H1 (cell line): ENCODE measurements around the gene LYPD4. TPM values are rescaled to one million over a fixed set of nuclear protein-coding genes. Genes with fewer than 3 reads are reported as not detected.

ENCODE experiments used
- CTCF ChIA-PET: fragments of 300-600 bp; sonication (Branson Sonifier 250); formaldehyde crosslinking; loops from one replicate; lab custom pipeline; 2021; ENCODE audit not compliant: partially characterized antibody; lab: Charles Lee
- POLR2A ChIA-PET: fragments of 300-600 bp; sonication (Branson Sonifier 250); formaldehyde crosslinking; loops from one replicate; lab custom pipeline; 2021; ENCODE audit warnings: inconsistent platforms; ENCODE audit not compliant: partially characterized antibody; lab: Charles Lee
- DNase-seq, 2 experiments: peaks; one replicate each; pipeline versions ENCODE4 v3.0.0 to v3.0.0-alpha.2; 2010 to 2022; ENCODE audit warnings: low spot score in 2 of 2, low read depth in 1 of 2, mixed read lengths in 1 of 2
- FAIRE-seq: peaks from 2 replicates; lab custom pipeline; 2011; peaks lifted over from hg19 to GRCh38; lab: Jason Lieb, UNC
- H2AFZ ChIP-seq: 2 replicates; pipeline ENCODE4 v1.8.1; 2012; ENCODE audit warnings: low read length, inconsistent platforms
- H2AK5ac ChIP-seq: 2 replicates; pipeline ENCODE4 v1.6.1; 2013; ENCODE audit warnings: low read depth, low read length
- H2BK120ac ChIP-seq: replicated peaks from 2 replicates; pipeline ENCODE3; 2013; ENCODE audit warnings: low read depth, low read length, inconsistent platforms
- H2BK12ac ChIP-seq: 2 replicates; pipeline ENCODE4 v1.6.1; 2013; ENCODE audit warnings: low read depth, low read length
- H2BK15ac ChIP-seq: 2 replicates; pipeline ENCODE4 v1.6.1; 2013; ENCODE audit warnings: low read length
- H2BK20ac ChIP-seq: 2 replicates; pipeline ENCODE4 v1.6.1; 2013; ENCODE audit warnings: low read length
- H2BK5ac ChIP-seq: 2 replicates; pipeline ENCODE4 v1.6.1; 2013; ENCODE audit warnings: low read depth, low read length
- H3K14ac ChIP-seq: 2 replicates; pipeline ENCODE4 v1.6.1; 2013; ENCODE audit warnings: inconsistent platforms; ENCODE audit not compliant: insufficient read length
- H3K18ac ChIP-seq: 2 replicates; pipeline ENCODE4 v1.6.1; 2013; ENCODE audit warnings: low read length; ENCODE audit errors: extremely low read depth
- H3K23ac ChIP-seq: 2 replicates; pipeline ENCODE4 v1.6.1; 2013; ENCODE audit warnings: inconsistent platforms; ENCODE audit not compliant: insufficient read length
- H3K23me2 ChIP-seq: 2 replicates; pipeline ENCODE4 v1.6.1; 2013; ENCODE audit warnings: low read depth, low read length
- H3K27ac ChIP-seq: 2 replicates; pipeline ENCODE4 v1.6.1; 2011; ENCODE audit warnings: low read depth, low read length, inconsistent platforms
- H3K27me3 ChIP-seq, 4 experiments: replicated peaks in 1 of 4; 1 replicate in 1 of 4; 2 replicates in 3 of 4; pipeline versions ENCODE4 v1.6.1 to v1.8.1; 2011 to 2013; ENCODE audit warnings: low read length in 3 of 4, mild to moderate bottlenecking in 3 of 4, inconsistent platforms in 2 of 4, mixed read lengths in 2 of 4, moderate library complexity in 1 of 4; ENCODE audit not compliant: control insufficient read depth in 3 of 4, insufficient read depth in 3 of 4; ENCODE audit errors: extremely low read depth in 1 of 4
- H3K36me3 ChIP-seq, 4 experiments: 2 replicates each; pipeline versions ENCODE4 v1.6.1 to v1.8.1; 2011 to 2013; ENCODE audit warnings: mild to moderate bottlenecking in 4 of 4, low read length in 3 of 4, moderate library complexity in 2 of 4, control low read depth in 1 of 4, inconsistent platforms in 1 of 4; ENCODE audit not compliant: insufficient read depth in 4 of 4, control insufficient read depth in 2 of 4
- H3K4ac ChIP-seq: replicated peaks from 2 replicates; pipeline ENCODE3; 2013; ENCODE audit warnings: low read length, low read depth, mixed read lengths, inconsistent platforms; ENCODE audit not compliant: insufficient read length
- H3K4me1 ChIP-seq, 4 experiments: replicated peaks in 1 of 4; 1 replicate in 1 of 4; 2 replicates in 3 of 4; pipeline versions ENCODE4 v1.6.1 to v1.8.1; 2011 to 2013; ENCODE audit warnings: low read length in 3 of 4, inconsistent platforms in 2 of 4, mixed read lengths in 1 of 4; ENCODE audit not compliant: insufficient read depth in 4 of 4, control insufficient read depth in 3 of 4
- H3K4me2 ChIP-seq, 2 experiments: 2 replicates each; pipeline versions ENCODE4 v1.6.1 to v1.8.1; 2011 to 2013; ENCODE audit warnings: low read depth in 2 of 2, low read length in 2 of 2, control low read depth in 1 of 2, inconsistent platforms in 1 of 2, mild to moderate bottlenecking in 1 of 2; ENCODE audit not compliant: insufficient read depth in 1 of 2
- H3K4me3 ChIP-seq, 4 experiments: fragments of 200-600, 300-600 bp in 1 of 4; sonication (generic), shearing (Covaris generic), sonication (Bioruptor Twin) in 1 of 4; 2 replicates each; pipeline versions ENCODE4 v1.5.1 to v1.8.1; 2011 to 2016; ENCODE audit warnings: low read length in 4 of 4, low read depth in 3 of 4, control low read depth in 2 of 4, inconsistent platforms in 2 of 4, mild to moderate bottlenecking in 2 of 4, mixed read lengths in 1 of 4, moderate library complexity in 1 of 4; ENCODE audit not compliant: insufficient read depth in 2 of 4; ENCODE audit errors: extremely low read depth in 1 of 4
- H3K56ac ChIP-seq: replicated peaks from 2 replicates; pipeline ENCODE3; 2013; ENCODE audit warnings: low read depth, mild to moderate bottlenecking, mixed read lengths, low read length, inconsistent platforms; ENCODE audit not compliant: insufficient read length
- H3K79me1 ChIP-seq: 2 replicates; pipeline ENCODE4 v1.6.1; 2013; ENCODE audit warnings: low read depth, low read length, control low read depth
- H3K79me2 ChIP-seq, 2 experiments: 2 replicates each; pipeline versions ENCODE4 v1.6.1 to v1.8.1; 2012 to 2013; ENCODE audit warnings: low read length in 2 of 2, mild to moderate bottlenecking in 2 of 2, inconsistent platforms in 1 of 2; ENCODE audit not compliant: insufficient read depth in 2 of 2, control insufficient read depth in 1 of 2
- H3K9ac ChIP-seq, 4 experiments: replicated peaks in 1 of 4; 1 replicate in 1 of 4; 2 replicates in 3 of 4; pipeline versions ENCODE4 v1.6.1 to v1.8.1; 2011 to 2013; ENCODE audit warnings: low read depth in 3 of 4, low read length in 3 of 4, control low read depth in 2 of 4, mild to moderate bottlenecking in 2 of 4, moderate library complexity in 2 of 4, inconsistent platforms in 1 of 4; ENCODE audit errors: extremely low read depth in 1 of 4
- H3K9me3 ChIP-seq, 2 experiments: 2 replicates each; pipeline versions ENCODE4 v1.6.1 to v1.8.1; 2012 to 2013; ENCODE audit warnings: mild to moderate bottlenecking in 2 of 2, moderate library complexity in 2 of 2, control low read depth in 1 of 2, inconsistent platforms in 1 of 2, low read depth in 1 of 2, low read length in 1 of 2, mixed read lengths in 1 of 2; ENCODE audit not compliant: insufficient read depth in 2 of 2
- H4K20me1 ChIP-seq, 2 experiments: replicated peaks in 1 of 2; 2 replicates each; pipeline versions ENCODE3 to v1.8.1; 2011 to 2013; ENCODE audit warnings: inconsistent platforms in 2 of 2, low read length in 2 of 2, mild to moderate bottlenecking in 1 of 2; ENCODE audit not compliant: insufficient read depth in 2 of 2, control insufficient read depth in 1 of 2
- H4K5ac ChIP-seq: 2 replicates; pipeline ENCODE4 v1.6.1; 2013; ENCODE audit warnings: low read length, low read depth, mixed read lengths, inconsistent platforms; ENCODE audit not compliant: insufficient read length
- H4K8ac ChIP-seq: 2 replicates; pipeline ENCODE4 v1.8.0; 2013; ENCODE audit warnings: mild to moderate bottlenecking, moderate library complexity, low read length, inconsistent platforms; ENCODE audit not compliant: insufficient read depth; ENCODE audit errors: extremely low read depth
- H4K91ac ChIP-seq: replicated peaks from 2 replicates; pipeline ENCODE3; 2013; ENCODE audit warnings: low read length, mixed read lengths, inconsistent platforms; ENCODE audit not compliant: insufficient read length
- CBX8 ChIP-seq: fragments of 300-800, 300-1000 bp; sonication (generic); IDR thresholded peaks from 2 replicates; pipeline ENCODE4 v1.7.1; 2016; ENCODE audit warnings: low read depth, low read length, borderline replicate concordance
- CHD2 ChIP-seq: IDR thresholded peaks from 2 replicates; pipeline ENCODE4 v1.6.1; 2012; ENCODE audit warnings: low read length, improper control_type of control experiment
- HDAC2 ChIP-seq, 2 experiments: fragments of 300-600 bp in 1 of 2; sonication (generic) in 1 of 2; IDR thresholded peaks; 2 replicates each; pipeline ENCODE4 v1.6.1; 2011 to 2012; ENCODE audit warnings: low read depth in 2 of 2, low read length in 2 of 2, mild to moderate bottlenecking in 2 of 2, moderate library complexity in 2 of 2, borderline replicate concordance in 1 of 2, inconsistent platforms in 1 of 2
- KDM4A ChIP-seq: IDR thresholded peaks from one replicate; pipeline ENCODE4 v1.7.1; 2012; ENCODE audit warnings: low read depth, mild to moderate bottlenecking, moderate library complexity, low read length, inconsistent platforms; ENCODE audit not compliant: severe bottlenecking
- KDM5A ChIP-seq: fragments of 200-600 bp; IDR thresholded peaks from 2 replicates; pipeline ENCODE4 v1.7.1; 2012; ENCODE audit warnings: mild to moderate bottlenecking, low read length, inconsistent platforms, mixed read lengths
- NANOG ChIP-seq: IDR thresholded peaks from 2 replicates; pipeline ENCODE4 v1.6.1; 2011; ENCODE audit warnings: low read length, low read depth, mild to moderate bottlenecking, inconsistent platforms; ENCODE audit not compliant: insufficient read depth, poor library complexity, severe bottlenecking
- POLR2AphosphoS5 ChIP-seq: IDR thresholded peaks from 2 replicates; pipeline ENCODE4 v1.6.1; 2011; ENCODE audit warnings: low read depth, low read length
- SP1 ChIP-seq: IDR thresholded peaks from 2 replicates; pipeline ENCODE4 v1.6.1; 2011; ENCODE audit warnings: low read depth, low read length
- SP2 ChIP-seq: IDR thresholded peaks from 2 replicates; pipeline ENCODE4 v1.6.1; 2012; ENCODE audit warnings: mild to moderate bottlenecking, low read length, inconsistent platforms
- ZNF274 ChIP-seq: IDR thresholded peaks from 2 replicates; pipeline ENCODE4 v1.7.0; 2012; ENCODE audit warnings: low read length, borderline replicate concordance; ENCODE audit errors: extremely low read depth
- WGBS, 2 experiments: shearing (Covaris generic) in 1 of 2; methylation state at CpG; one replicate each; pipeline versions ENCODE4 v1.1.6 to v1.1.7; 2013 to 2015; ENCODE audit warnings: low lambda C conversion rate in 2 of 2, mixed read lengths in 2 of 2, inconsistent platforms in 1 of 2, low coverage in 1 of 2, missing lambda C conversion rate in 1 of 2; ENCODE audit not compliant: insufficient replicate concordance in 2 of 2, insufficient coverage in 1 of 2, insufficient read length in 1 of 2; ENCODE audit errors: extremely low coverage in 1 of 2, missing lambda C conversion rate in 1 of 2; 5-methylcytosine and 5-hydroxymethylcytosine counted together
- polyA plus RNA-seq, 7 experiments: library from polyadenylated mRNA; depleted of rRNA in 3 of 7; stranded (reverse) in 5 of 7; unstranded in 2 of 7; fragments of >200 nt in 5 of 7; fragments of 200-250 nt in 2 of 7; gene quantifications; 1 replicate in 5 of 7; 2 replicates in 1 of 7; 4 replicates in 1 of 7; pipeline versions ENCODE4 v1.2.1 to v1.2.3, GENCODE V29; 2011 to 2013; ENCODE audit warnings: missing spikeins in 2 of 7, mixed read lengths in 2 of 7
- total RNA-seq: library from RNA; stranded (reverse); fragmentation: NEBNext Ultra II Directional; extraction: Animal tissue kit (Norgen Biotek cat#: 25700); gene quantifications from 2 replicates; pipeline ENCODE4 v1.2.1, GENCODE V29; 2021

Gene LYPD4
- total and polyA plus RNA-seq, 2 of the 8 experiments (the other 6 are each of a cell fraction or from before 2014, with no cell fraction given), result 0.06 TPM; not detected in 1

DNA sequence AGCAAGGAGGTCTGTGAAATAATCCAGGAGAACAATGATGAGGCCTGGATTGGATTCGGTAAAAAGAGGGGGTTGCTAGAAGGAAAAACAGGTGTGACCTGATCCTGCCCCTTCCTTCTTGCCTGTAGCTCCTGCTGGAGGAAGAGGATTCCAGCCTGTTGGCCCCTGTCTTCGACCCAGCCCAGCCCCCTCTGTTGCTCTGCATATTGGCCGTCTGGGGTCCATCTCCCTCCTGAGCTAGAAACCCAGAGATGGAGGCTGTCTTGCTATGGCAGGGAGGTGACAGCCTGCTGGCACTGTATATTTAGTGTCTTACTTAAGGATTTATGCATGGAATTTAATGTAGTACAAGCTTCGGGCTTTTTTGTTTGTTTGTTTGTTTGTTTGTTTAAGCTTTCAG lies 7.0 kb upstream of the LYPD4 start:
- Histone ChIP-seq H3K9ac (no peak overlapping the region), H4K91ac (no peak overlapping the region), H3K79me1 (no peaks in the 10 kb centered on the region), H3K18ac (no peak overlapping the region), H3K36me3 (no peaks in the 10 kb centered on the region), H2AK5ac (no peak overlapping the region), H4K8ac (no peak overlapping the region), H4K5ac (no peak overlapping the region), H2BK15ac (no peak overlapping the region; the same call in 1 of the 2 replicates), H3K27ac (no peak overlapping the region), H2BK120ac (no peak overlapping the region), H3K23me2 (no peaks in the 10 kb centered on the region), H4K20me1 (no peaks in the 10 kb centered on the region), H3K23ac (no peak overlapping the region), H2BK20ac (peak overlapping the region; percentile 32; the same call in 1 of the 2 replicates), H3K4me2 (no peak overlapping the region), H3K4me1 (no peaks in the 10 kb centered on the region; a peak in 1 of 7 replicates), H2BK5ac (no peak overlapping the region), H3K14ac (no peak overlapping the region), H3K4ac (no peak overlapping the region), H3K79me2 (no peaks in the 10 kb centered on the region), H3K27me3 (no peaks in the 10 kb centered on the region), H3K9me3 (peaks cover 0 to 11% of the 10 kb centered on the region in 2 experiments; a peak in 2 of 4 replicates), H3K4me3 (no peak overlapping the region), H2AFZ (no peak overlapping the region), H2BK12ac (no peak overlapping the region), H3K56ac (no peak overlapping the region)
- FAIRE-seq (no peak), DNase-seq (no peak)
- TF ChIP-seq KDM4A, result no peak
- no peak for TF ChIP-seq POLR2AphosphoS5
- no peak for TF ChIP-seq NANOG
- TF ChIP-seq ZNF274, result no peak
- no peak for TF ChIP-seq KDM5A
- TF ChIP-seq CHD2, result no peak
- TF ChIP-seq CBX8, result no peak
- TF ChIP-seq SP1, result no peak
- no peak for TF ChIP-seq SP2
- TF ChIP-seq HDAC2 (IDR thresholded peaks at IDR 0.05; ENCODE audit: borderline replicate concordance in 1 of 2, low read depth in 2 of 2, low read length in 2 of 2), result no peak
- CTCF ChIA-PET, result interaction anchor here (0.7 to 6.3 kb wide), 4 partner anchors 14 to 66 kb away, joined by 3 to 31 read pairs (median 4); no protein-coding TSS in a partner anchor
- 57% methylated on average over 4 of the region's 4 CpGs; no CpG with 5 or more reads in 1 of the 2 experiments for WGBS, 2 experiments
- POLR2A ChIA-PET, result interaction anchor here (0.6 to 4.1 kb wide), 5 partner anchors 8 to 22 kb away, joined by 3 to 31 read pairs (median 3); partner anchors contain the start of gene RPS19
